ENCODE data around the gene EVA1C. TPM values are rescaled to one million over a fixed set of nuclear protein-coding genes. Genes with fewer than 3 reads are reported as not detected.

The EVA1C gene
- polyA plus RNA-seq, 1 donor (not counting 4 experiments of a cell fraction or from before 2014, with no cell fraction given): 15.3 TPM

- Histone ChIP-seq H3K27ac (ENCODE audit: control insufficient read depth, insufficient read depth, low read length) (no peak overlapping the region), H3K27me3 (ENCODE audit: control insufficient read depth, extremely low read depth, insufficient read depth, low read length) (no peaks in the 10 kb centered on the region), H3K4me2 (ENCODE audit: control insufficient read depth, extremely low read depth, insufficient read depth, low read depth, low read length) (no peak overlapping the region), H2AFZ (ENCODE audit: control insufficient read depth, low read length) (no peak overlapping the region), H3K36me3 (ENCODE audit: control insufficient read depth in 2 of 2, extremely low read depth in 1 of 2, insufficient read depth in 2 of 2, low read length in 2 of 2) (no peaks in the 10 kb centered on the region), H3K9ac (ENCODE audit: control insufficient read depth, extremely low read depth, insufficient read depth, low read length) (no peak overlapping the region), H3K4me1 (ENCODE audit: control insufficient read depth, extremely low read depth, insufficient read depth, low read length) (peaks cover 4% of the 10 kb centered on the region), H3K79me2 (ENCODE audit: control insufficient read depth, insufficient read depth, low read length) (no peaks in the 10 kb centered on the region), H3K4me3 (ENCODE audit: control insufficient read depth in 2 of 3, extremely low read depth in 1 of 3, insufficient read depth in 2 of 3, low read depth in 1 of 3, low read length in 3 of 3) (no peak overlapping the region), H4K20me1 (ENCODE audit: control insufficient read depth, extremely low read depth, insufficient read depth, low read length) (no peaks in the 10 kb centered on the region), H3K9me1 (ENCODE audit: control insufficient read depth, extremely low read depth, insufficient read depth, low read length) (no peaks in the 10 kb centered on the region), H3K9me3 (ENCODE audit: control insufficient read depth, low read depth, low read length) (no peaks in the 10 kb centered on the region)
- FAIRE-seq (no peak), DNase-seq (ENCODE audit: low read depth, low spot score) (no peak)
- TF ChIP-seq EZH2 (IDR thresholded peaks at IDR 0.05; ENCODE audit: low read length): no peak
- no peak for TF ChIP-seq CTCF (optimal IDR thresholded peaks at IDR 0.05 in 1 of 3, IDR thresholded peaks at IDR 0.05 in 1 of 3, conservative IDR thresholded peaks at IDR 0.05 in 1 of 3; ENCODE audit: extremely low read depth in 1 of 3, insufficient read depth in 2 of 3, low read length in 3 of 3)
- dilution Hi-C loops (cut with MboI; ENCODE audit: extremely low pct_ligation_motif_present, low sequenced_read_pairs): no loop called here
These were observed 123.1 kb downstream of the EVA1C start for GRCh38 chr21:32535612-32536011.

GRCh38 chr21:32537569-32537881, 125.0 kb downstream of the EVA1C start:
- no peak for DNase-seq (ENCODE audit: low read depth, low spot score)
- no peak for TF ChIP-seq EZH2 (IDR thresholded peaks at IDR 0.05; ENCODE audit: low read length)
- TF ChIP-seq CTCF (optimal IDR thresholded peaks at IDR 0.05 in 1 of 3, IDR thresholded peaks at IDR 0.05 in 1 of 3, conservative IDR thresholded peaks at IDR 0.05 in 1 of 3; ENCODE audit: extremely low read depth in 1 of 3, insufficient read depth in 2 of 3, low read length in 3 of 3): no peak
- Histone ChIP-seq H3K79me2 (ENCODE audit: control insufficient read depth, insufficient read depth, low read length) (no peaks in the 10 kb centered on the region), H3K9ac (ENCODE audit: control insufficient read depth, extremely low read depth, insufficient read depth, low read length) (no peak overlapping the region), H3K4me1 (ENCODE audit: control insufficient read depth, extremely low read depth, insufficient read depth, low read length) (no peaks in the 10 kb centered on the region), H3K4me3 (ENCODE audit: control insufficient read depth in 2 of 3, extremely low read depth in 1 of 3, insufficient read depth in 2 of 3, low read depth in 1 of 3, low read length in 3 of 3) (no peak overlapping the region), H4K20me1 (ENCODE audit: control insufficient read depth, extremely low read depth, insufficient read depth, low read length) (no peaks in the 10 kb centered on the region), H2AFZ (ENCODE audit: control insufficient read depth, low read length) (no peak overlapping the region), H3K9me1 (ENCODE audit: control insufficient read depth, extremely low read depth, insufficient read depth, low read length) (no peaks in the 10 kb centered on the region), H3K36me3 (ENCODE audit: control insufficient read depth in 2 of 2, extremely low read depth in 1 of 2, insufficient read depth in 2 of 2, low read length in 2 of 2) (no peaks in the 10 kb centered on the region), H3K27ac (ENCODE audit: control insufficient read depth, insufficient read depth, low read length) (no peak overlapping the region), H3K4me2 (ENCODE audit: control insufficient read depth, extremely low read depth, insufficient read depth, low read depth, low read length) (no peak overlapping the region), H3K9me3 (ENCODE audit: control insufficient read depth, low read depth, low read length) (no peaks in the 10 kb centered on the region), H3K27me3 (ENCODE audit: control insufficient read depth, extremely low read depth, insufficient read depth, low read length) (no peaks in the 10 kb centered on the region)
- dilution Hi-C loops (cut with MboI; ENCODE audit: extremely low pct_ligation_motif_present, low sequenced_read_pairs): no loop called here
- no peak for FAIRE-seq

All from keratinocyte (primary cell).